GM06990 (cell line): Measurements from ENCODE around the gene RAI2.

Experiments
- DNase-seq: peaks from one replicate; pipeline ENCODE4 v3.0.0-alpha.2; 2011; ENCODE audit not compliant: insufficient read length; ENCODE audit errors: extremely low read depth
- H3K27me3 ChIP-seq: replicated peaks from 2 replicates; pipeline ENCODE4 v1.6.0; 2011; ENCODE audit warnings: low read length; ENCODE audit not compliant: control insufficient read depth, insufficient read depth
- H3K36me3 ChIP-seq: 2 replicates; pipeline ENCODE4 v1.5.1; 2011; ENCODE audit warnings: low read length; ENCODE audit not compliant: control insufficient read depth, insufficient read depth
- H3K4me3 ChIP-seq: replicated peaks from 2 replicates; pipeline ENCODE4 v1.5.1; 2011; ENCODE audit warnings: low read depth, mild to moderate bottlenecking, control low read depth, low read length
- TF ChIP-seq, protein P1 (sequence below): IDR thresholded peaks from 2 replicates; pipeline ENCODE4 v1.5.1; 2011; ENCODE audit warnings: low read length, control low read depth, mild to moderate bottlenecking, inconsistent platforms; ENCODE audit not compliant: insufficient read depth, poor library complexity, severe bottlenecking

Gene RAI2

DNA sequence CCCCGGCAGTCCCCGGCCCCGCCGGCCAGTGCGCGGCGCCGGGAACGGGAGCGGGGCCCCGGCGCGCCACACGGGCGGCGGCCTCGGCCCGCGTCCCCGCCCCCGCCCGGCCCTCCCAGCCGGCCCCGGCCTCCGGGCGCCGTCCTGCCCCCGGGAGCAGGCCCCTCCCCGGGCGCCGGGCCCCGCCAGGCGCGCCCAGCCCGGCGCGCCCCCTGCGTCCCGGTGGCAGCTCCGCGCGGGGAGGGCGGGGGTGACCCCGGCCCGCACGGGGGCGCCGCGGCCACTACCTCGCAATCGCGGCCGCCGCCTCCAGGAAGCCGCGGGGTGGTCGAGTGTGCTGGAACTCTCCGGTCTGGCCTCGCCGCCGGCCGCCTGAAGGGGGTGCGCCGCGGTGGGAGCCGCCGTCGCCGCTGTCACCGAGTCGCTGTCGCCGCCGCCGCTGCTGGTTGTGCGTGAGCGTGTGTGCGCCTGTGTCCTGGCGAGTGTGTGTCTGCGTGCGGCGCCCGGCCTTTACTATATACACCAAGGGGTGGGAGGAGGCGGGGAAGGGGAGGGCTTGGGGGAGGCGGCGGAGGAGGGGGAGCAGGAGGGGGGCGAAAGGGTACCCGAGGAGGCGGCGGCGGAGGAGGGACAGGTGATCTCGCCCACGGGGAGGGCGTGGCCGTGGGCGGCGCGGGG, at the start of gene RAI2:
Gene RAI2, minus strand, starts transcription at position 488 of the 678 bp plus-strand sequence. CDS start 59,288 bp downstream, outside the sequence.
- Histone ChIP-seq H3K4me3 (no peak within 1 kb of the TSS), H3K27me3 (no peaks in the 10 kb centered on the region), H3K36me3 (no peaks in the 10 kb centered on the region)
- no peak for DNase-seq
- TF ChIP-seq, protein P1, sequence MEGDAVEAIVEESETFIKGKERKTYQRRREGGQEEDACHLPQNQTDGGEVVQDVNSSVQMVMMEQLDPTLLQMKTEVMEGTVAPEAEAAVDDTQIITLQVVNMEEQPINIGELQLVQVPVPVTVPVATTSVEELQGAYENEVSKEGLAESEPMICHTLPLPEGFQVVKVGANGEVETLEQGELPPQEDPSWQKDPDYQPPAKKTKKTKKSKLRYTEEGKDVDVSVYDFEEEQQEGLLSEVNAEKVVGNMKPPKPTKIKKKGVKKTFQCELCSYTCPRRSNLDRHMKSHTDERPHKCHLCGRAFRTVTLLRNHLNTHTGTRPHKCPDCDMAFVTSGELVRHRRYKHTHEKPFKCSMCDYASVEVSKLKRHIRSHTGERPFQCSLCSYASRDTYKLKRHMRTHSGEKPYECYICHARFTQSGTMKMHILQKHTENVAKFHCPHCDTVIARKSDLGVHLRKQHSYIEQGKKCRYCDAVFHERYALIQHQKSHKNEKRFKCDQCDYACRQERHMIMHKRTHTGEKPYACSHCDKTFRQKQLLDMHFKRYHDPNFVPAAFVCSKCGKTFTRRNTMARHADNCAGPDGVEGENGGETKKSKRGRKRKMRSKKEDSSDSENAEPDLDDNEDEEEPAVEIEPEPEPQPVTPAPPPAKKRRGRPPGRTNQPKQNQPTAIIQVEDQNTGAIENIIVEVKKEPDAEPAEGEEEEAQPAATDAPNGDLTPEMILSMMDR = no peak

DNA sequence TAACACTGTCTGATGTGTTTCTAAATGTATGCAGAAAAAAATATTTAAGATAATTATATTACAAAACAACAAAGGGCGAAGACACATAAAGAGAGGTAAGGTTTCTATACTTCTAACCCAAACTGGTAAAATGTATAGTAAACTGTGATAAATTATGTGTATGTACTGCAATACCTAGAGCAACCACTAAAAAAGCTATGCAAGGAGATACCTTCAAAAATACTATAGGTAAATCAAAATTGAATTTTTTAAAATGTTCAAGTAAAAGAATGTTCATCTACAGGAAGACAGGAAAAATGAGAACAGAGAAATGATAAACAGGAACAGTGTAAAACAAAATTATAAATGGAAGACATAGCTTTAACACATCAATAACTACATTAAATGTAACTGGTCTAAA, 27.3 kb upstream of the RAI2 start:
- TF ChIP-seq, protein P1 = peak; percentile 7
- Histone ChIP-seq H3K27me3 (no peaks in the 10 kb centered on the region), H3K4me3 (no peak overlapping the region), H3K36me3 (no peaks in the 10 kb centered on the region)
- DNase-seq = no peak

DNA sequence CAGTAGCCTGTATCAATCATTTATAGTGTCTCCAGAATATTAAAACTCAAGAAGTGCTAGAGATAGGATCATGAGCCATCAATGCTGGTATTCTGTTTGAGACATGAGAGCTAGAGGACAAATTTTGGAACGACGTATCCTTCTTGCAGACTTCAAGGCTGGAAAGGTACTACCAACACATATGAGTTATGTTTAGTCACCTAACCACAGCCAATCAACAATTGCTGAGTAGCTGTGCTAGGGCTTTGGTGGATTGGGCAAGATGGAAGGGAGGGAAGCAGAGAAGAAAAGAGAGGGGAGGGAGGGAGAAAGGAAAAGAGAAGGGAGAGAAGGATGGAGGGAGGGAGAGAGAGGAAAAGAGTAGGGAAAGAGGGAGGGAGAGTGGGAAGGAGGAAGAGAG, 21.6 kb upstream of the RAI2 start:
- no peak for DNase-seq
- H3K27me3 ChIP-seq = no peaks in the 10 kb centered on the region
- TF ChIP-seq, protein P1 = no peak
- no peak overlapping the region for H3K4me3 ChIP-seq
- no peaks in the 10 kb centered on the region for H3K36me3 ChIP-seq

DNA sequence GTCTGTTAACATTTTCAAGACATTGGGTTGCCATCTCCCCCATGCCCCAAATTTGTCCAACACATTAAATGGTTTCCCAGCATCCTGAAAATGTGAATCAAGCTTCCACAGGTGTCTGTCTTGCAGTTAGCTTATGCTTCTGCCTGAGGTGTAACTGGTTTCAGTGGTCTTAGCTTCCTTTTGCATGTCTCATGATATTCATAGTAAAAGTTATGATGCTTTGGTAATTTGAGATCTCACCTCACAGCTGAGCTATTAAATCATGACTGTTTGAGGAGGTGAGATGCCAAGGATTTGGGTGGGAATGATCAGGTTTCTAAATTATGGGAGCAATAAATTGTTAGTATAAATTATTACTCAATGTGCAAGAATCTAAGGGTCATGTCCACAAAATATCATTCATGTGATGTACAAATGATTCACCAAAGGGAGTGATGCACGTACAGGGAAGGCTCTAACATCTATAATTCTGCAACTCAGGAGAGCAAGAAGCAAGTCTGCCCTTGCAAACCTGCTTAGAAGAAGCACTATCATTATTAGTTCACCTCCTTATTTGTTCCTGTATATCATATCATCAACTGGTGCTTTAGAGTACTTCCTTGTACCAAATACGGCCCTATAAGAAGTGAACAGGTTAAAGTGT, 17.1 kb upstream of the RAI2 start:
- Histone ChIP-seq H3K36me3 (no peaks in the 10 kb centered on the region), H3K27me3 (no peaks in the 10 kb centered on the region; the same call in 1 of the 2 replicates), H3K4me3 (no peak overlapping the region)
- DNase-seq = no peak
- TF ChIP-seq, protein P1 = no peak

DNA sequence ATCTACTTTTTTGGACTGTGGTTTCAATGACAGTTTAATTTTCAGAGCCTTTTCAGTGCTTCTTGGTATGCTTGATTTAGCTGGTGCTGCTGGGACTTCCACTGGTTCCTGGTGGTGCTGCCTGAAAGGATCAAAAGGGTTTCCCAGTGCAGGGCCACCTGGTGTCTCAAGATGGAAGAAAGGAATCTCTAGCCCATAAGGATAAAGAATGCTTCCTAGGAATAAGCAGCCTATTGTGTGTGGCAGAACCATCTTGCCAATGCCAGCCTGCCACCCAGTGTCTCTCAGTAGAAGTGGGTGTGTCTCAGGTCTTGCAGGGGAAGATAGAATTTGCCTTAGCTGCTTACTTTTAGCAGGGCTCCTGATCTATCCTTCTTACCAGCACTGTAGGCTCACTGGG, 15.0 kb upstream of the RAI2 start:
- Histone ChIP-seq H3K36me3 (no peaks in the 10 kb centered on the region), H3K4me3 (no peak overlapping the region), H3K27me3 (no peaks in the 10 kb centered on the region; the same call in 1 of the 2 replicates)
- TF ChIP-seq, protein P1 = no peak
- DNase-seq = no peak
